Lung (tissue), 12 donors: ENCODE results near the gene NCOA7. TPM values are rescaled to one million over a fixed set of nuclear protein-coding genes. Genes with fewer than 3 reads are reported as not detected.

Source experiments
- ATAC-seq: fragments of 200-7000 bp; cut with Tn5 transposase; one replicate; pipeline ENCODE4 v1.9.1; 2020; ENCODE audit warnings: moderate number of reproducible peaks; ENCODE audit not compliant: insufficient read depth, low FRiP score
- DNase-seq, 3 donors: peaks; one replicate each; pipeline ENCODE4 v3.0.0-alpha.2; 2013 to 2017
- H3K27ac ChIP-seq, 2 donors: one replicate each; pipeline ENCODE4 v1.5.1; 2013; ENCODE audit warnings: mild to moderate bottlenecking in 2 of 2, moderate library complexity in 2 of 2, control low read depth in 1 of 2, inconsistent platforms in 1 of 2, low read depth in 1 of 2, low read length in 1 of 2
- H3K27me3 ChIP-seq, 3 donors: one replicate each; pipeline ENCODE4 v1.5.1; 2013; ENCODE audit warnings: low read length in 2 of 3; ENCODE audit not compliant: control insufficient read depth in 3 of 3, insufficient read depth in 3 of 3
- H3K36me3 ChIP-seq, 4 donors: one replicate each; pipeline ENCODE4 v1.5.1; 2013; ENCODE audit warnings: low read length in 4 of 4, mild to moderate bottlenecking in 1 of 4, moderate library complexity in 1 of 4; ENCODE audit not compliant: control insufficient read depth in 4 of 4, insufficient read depth in 4 of 4
- H3K4me1 ChIP-seq, 5 donors: one replicate each; pipeline ENCODE4 v1.5.1; 2013; ENCODE audit warnings: low read length in 5 of 5, mild to moderate bottlenecking in 2 of 5, moderate library complexity in 1 of 5; ENCODE audit not compliant: control insufficient read depth in 5 of 5, insufficient read depth in 5 of 5
- H3K4me3 ChIP-seq: one replicate; pipeline ENCODE4 v1.5.1; 2013; ENCODE audit warnings: mild to moderate bottlenecking, control low read depth, moderate library complexity
- H3K9ac ChIP-seq, 2 donors: one replicate each; pipeline ENCODE4 v1.5.1; 2013; ENCODE audit warnings: low read length in 2 of 2, control low read depth in 1 of 2; ENCODE audit not compliant: insufficient read depth in 1 of 2
- H3K9me3 ChIP-seq, 4 donors: one replicate each; pipeline ENCODE4 v1.5.1; 2013; ENCODE audit warnings: low read length in 3 of 4, mild to moderate bottlenecking in 1 of 4, moderate library complexity in 1 of 4; ENCODE audit not compliant: control insufficient read depth in 4 of 4, insufficient read depth in 3 of 4
- WGBS, 2 donors: extraction: QIAGEN DNeasy Blood & Tissue Kit; methylation state at CpG; one replicate each; pipeline ENCODE4 v1.1.7; 2013; 5-methylcytosine and 5-hydroxymethylcytosine counted together
- polyA plus RNA-seq, 2 donors: library from polyadenylated mRNA; stranded (reverse); fragments of 200-250 nt; gene quantifications; one replicate each; pipeline ENCODE4 v1.2.1, GENCODE V29; 2013
- total RNA-seq, 2 donors: library from RNA; depleted of rRNA in 1 of 2; stranded (reverse); fragments of >200 nt in 1 of 2; gene quantifications; one replicate each; pipeline ENCODE4 v1.2.1, GENCODE V29; 2014 to 2021
- TF ChIP-seq, protein P1 (sequence below): IDR thresholded peaks from 2 replicates; pipeline ENCODE4 v1.5.1; 2012; ENCODE audit warnings: mild to moderate bottlenecking; ENCODE audit errors: control extremely low read depth, extremely low read depth
- donor health status: control.
- donor health status: control.
- donor health status: Bipolar disorder and iron deficiency.
- donor health status: healthy.
- donor health status: DM: yes; HTN: yes; CAD: no.

Gene NCOA7
- total and polyA plus RNA-seq, 4 donors = 28.9 to 81.4 (median 57.2) TPM

DNA sequence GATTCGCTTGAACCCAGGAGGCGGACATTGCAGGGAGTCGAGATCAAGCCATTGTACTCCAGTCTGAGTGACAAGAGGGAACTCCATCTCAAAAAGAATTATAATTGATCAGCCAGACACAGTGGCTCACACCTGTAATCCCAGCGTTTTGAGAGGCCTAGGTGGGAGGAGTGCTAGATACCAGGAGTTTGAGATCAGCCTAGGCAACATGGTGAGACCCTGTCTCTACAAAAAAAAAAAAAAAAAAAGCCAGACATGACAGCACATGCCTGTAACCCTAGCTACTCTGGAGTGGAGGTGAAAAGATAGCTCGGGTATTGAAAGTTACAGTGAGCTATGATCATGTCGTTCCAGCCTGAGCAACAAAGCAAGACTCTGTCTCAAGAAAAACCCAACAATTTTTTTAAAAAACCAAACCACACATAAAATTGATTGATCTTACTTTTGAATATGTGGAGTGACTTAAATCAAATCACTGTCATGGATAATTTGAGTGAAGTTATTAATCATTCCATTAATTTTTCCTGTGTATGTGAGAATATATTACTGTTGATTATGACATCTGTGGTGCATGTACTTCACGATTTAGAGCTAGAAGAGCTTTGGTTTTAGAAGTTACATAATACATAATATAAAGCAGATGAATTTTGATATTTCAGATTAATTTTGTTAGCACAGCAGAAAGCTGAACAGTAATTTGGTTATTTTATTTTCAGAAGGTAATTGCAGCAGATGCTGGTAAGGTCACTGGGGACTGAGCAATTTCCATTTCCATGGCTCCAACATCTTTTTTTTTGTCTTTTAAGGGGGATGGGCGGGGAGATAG lies 34.4 kb downstream of the NCOA7 start:
- H3K27ac ChIP-seq = no peak overlapping the region
- H3K9ac ChIP-seq = no peak overlapping the region
- no peaks in the 10 kb centered on the region for H3K9me3 ChIP-seq
- TF ChIP-seq, protein P1, sequence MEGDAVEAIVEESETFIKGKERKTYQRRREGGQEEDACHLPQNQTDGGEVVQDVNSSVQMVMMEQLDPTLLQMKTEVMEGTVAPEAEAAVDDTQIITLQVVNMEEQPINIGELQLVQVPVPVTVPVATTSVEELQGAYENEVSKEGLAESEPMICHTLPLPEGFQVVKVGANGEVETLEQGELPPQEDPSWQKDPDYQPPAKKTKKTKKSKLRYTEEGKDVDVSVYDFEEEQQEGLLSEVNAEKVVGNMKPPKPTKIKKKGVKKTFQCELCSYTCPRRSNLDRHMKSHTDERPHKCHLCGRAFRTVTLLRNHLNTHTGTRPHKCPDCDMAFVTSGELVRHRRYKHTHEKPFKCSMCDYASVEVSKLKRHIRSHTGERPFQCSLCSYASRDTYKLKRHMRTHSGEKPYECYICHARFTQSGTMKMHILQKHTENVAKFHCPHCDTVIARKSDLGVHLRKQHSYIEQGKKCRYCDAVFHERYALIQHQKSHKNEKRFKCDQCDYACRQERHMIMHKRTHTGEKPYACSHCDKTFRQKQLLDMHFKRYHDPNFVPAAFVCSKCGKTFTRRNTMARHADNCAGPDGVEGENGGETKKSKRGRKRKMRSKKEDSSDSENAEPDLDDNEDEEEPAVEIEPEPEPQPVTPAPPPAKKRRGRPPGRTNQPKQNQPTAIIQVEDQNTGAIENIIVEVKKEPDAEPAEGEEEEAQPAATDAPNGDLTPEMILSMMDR = no peak
- no peaks in the 10 kb centered on the region for H3K27me3 ChIP-seq
- DNase-seq = no peak
- 88 to 90% methylated on average over 8 of the region's 8 CpGs for WGBS, 2 donors
- no peak overlapping the region for H3K4me3 ChIP-seq
- no peaks in the 10 kb centered on the region for H3K36me3 ChIP-seq
- no peak for ATAC-seq
- H3K4me1 ChIP-seq = peaks cover 0 to 14% (median 5%) of the 10 kb centered on the region in 5 donors

DNA sequence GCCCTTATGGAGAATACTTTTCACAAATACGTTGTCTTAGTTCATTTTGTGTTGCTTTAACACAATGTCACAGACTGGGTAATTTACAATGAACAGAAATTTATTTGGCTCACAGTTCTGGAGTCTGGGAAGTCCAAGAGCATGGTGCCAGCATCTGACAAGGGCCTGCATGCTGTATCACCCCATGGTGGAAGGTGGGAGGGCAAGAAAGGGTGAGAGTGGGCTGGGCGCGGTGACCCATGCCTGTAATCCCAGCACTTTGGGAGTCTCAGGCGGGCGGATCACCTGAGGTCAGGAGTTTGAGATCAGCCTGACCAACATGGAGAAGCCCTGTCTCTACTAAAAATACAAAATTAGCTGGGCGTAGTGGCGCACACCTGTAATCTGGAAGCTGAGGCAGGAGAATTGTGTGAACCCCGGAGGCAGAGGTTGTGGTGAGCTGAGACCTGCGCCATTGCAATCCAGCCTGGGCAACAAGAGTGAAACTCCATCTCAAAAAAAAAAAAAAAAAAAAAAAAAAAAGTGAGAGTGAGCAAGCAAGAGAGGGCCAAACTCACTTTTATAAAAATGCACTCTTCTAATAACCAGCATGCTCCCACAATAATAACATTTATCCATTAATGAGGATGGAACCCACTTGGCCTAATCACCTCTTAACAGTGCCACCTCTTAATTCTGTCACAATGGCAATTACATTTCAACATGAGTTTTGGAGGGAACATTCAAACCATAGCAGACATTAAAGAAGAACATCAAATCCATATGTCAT lies 36.1 kb downstream of the NCOA7 start:
- peaks cover 0 to 10% (median under 1%) of the 10 kb centered on the region in 5 donors for H3K4me1 ChIP-seq
- no peaks in the 10 kb centered on the region for H3K9me3 ChIP-seq
- H3K36me3 ChIP-seq = no peaks in the 10 kb centered on the region
- DNase-seq (no peak), ATAC-seq (no peak)
- no peak overlapping the region for H3K4me3 ChIP-seq
- no peaks in the 10 kb centered on the region for H3K27me3 ChIP-seq
- TF ChIP-seq, protein P1 = no peak
- H3K27ac ChIP-seq = no peak overlapping the region
- 94 to 95% methylated on average over 9 of the region's 9 CpGs for WGBS, 2 donors
- no peak overlapping the region for H3K9ac ChIP-seq

DNA sequence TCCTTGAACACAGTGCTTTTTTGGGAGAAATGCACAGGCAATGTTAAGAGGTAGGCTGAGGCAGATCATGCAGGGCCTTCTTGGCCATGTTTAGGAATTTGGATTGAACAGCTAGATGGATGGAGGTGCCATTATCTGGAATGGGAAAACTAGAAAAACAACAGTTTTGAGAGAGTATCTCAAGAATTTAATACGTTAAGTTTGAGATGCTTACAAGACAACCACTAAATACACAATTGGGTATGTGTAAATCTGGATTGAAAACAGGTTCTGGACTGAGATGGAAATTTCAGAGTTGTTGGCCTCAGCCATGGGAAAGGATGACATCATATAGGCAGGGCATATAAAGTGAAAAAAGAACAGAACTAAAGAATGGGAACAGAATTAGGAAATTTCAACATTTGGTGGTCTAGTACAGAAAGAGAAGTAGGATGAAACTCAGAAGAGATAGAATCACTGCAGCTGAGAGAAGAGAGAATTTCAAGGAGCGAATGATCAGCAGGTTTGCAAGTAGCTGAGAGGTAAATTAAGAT lies 37.1 kb downstream of the NCOA7 start:
- TF ChIP-seq, protein P1 = no peak
- no peak for DNase-seq
- no peak overlapping the region for H3K4me3 ChIP-seq
- no peaks in the 10 kb centered on the region for H3K27me3 ChIP-seq
- no peak overlapping the region for H3K27ac ChIP-seq
- H3K9me3 ChIP-seq = no peaks in the 10 kb centered on the region
- H3K4me1 ChIP-seq = peaks cover 0 to 7% (median 2%) of the 10 kb centered on the region in 5 donors
- WGBS, 2 donors = 50 to 59% methylated on average over 2 of the region's 2 CpGs
- H3K36me3 ChIP-seq = peaks cover 0 to 3% (median 0%) of the 10 kb centered on the region in 4 donors
- ATAC-seq = no peak
- H3K9ac ChIP-seq = no peak overlapping the region
